HepG2 (cell line): ENCODE results near the gene YIF1A. TPM values are rescaled to one million over a fixed set of nuclear protein-coding genes. Genes with fewer than 3 reads are reported as not detected.

Source experiments
- ATF1 ChIP-seq: IDR thresholded peaks from 2 replicates; pipeline ENCODE4 v1.6.1; 2016; ENCODE audit warnings: mild to moderate bottlenecking, control low read depth
- BCL6 ChIP-seq: IDR thresholded peaks from 2 replicates; pipeline ENCODE4 v1.6.1; 2016; ENCODE audit warnings: missing genetic modification reagents, missing compliant biosample characterization
- CSRNP1 ChIP-seq: sonication (generic); formaldehyde crosslinking; IDR thresholded peaks from 2 replicates; pipeline ENCODE4 v1.8.1; 2023; ENCODE audit warnings: mild to moderate bottlenecking, missing genetic modification reagents
- FOXK1 ChIP-seq: sonication (generic); formaldehyde crosslinking; IDR thresholded peaks from 2 replicates; pipeline ENCODE4 v1.4.0; 2020; ENCODE audit warnings: low read depth, missing genetic modification reagents, borderline replicate concordance
- FOXK2 ChIP-seq: fragments of 450-650 bp; IDR thresholded peaks from 2 replicates; pipeline ENCODE4 v1.6.1; 2016
- LBX2 ChIP-seq: sonication (generic); formaldehyde crosslinking; IDR thresholded peaks from 2 replicates; pipeline ENCODE4 v1.5.0; 2020; ENCODE audit warnings: missing genetic modification reagents, mild to moderate bottlenecking, borderline replicate concordance
- MED8 ChIP-seq: sonication (generic); formaldehyde crosslinking; IDR thresholded peaks from 2 replicates; pipeline ENCODE4 v1.8.1; 2023; ENCODE audit warnings: mild to moderate bottlenecking, missing genetic modification reagents; ENCODE audit not compliant: insufficient replicate concordance
- MEF2D ChIP-seq: sonication (generic); formaldehyde crosslinking; IDR thresholded peaks from 2 replicates; pipeline ENCODE4 v1.5.1; 2020; ENCODE audit warnings: mild to moderate bottlenecking, missing genetic modification reagents
- MXD1 ChIP-seq: sonication (generic); formaldehyde crosslinking; IDR thresholded peaks from 2 replicates; pipeline ENCODE4 v1.4.0; 2020; ENCODE audit warnings: mild to moderate bottlenecking, missing genetic modification reagents
- NFE2L2 ChIP-seq: fragments of 150-350 bp; IDR thresholded peaks from 2 replicates; pipeline ENCODE4 v1.6.1; 2014; ENCODE audit warnings: low read length
- NFKB2 ChIP-seq: sonication (generic); formaldehyde crosslinking; IDR thresholded peaks from 2 replicates; pipeline ENCODE4 v1.4.0; 2020; ENCODE audit warnings: missing genetic modification reagents, borderline replicate concordance
- ONECUT2 ChIP-seq: sonication (generic); formaldehyde crosslinking; IDR thresholded peaks from 2 replicates; pipeline ENCODE4 v1.4.0; 2020; ENCODE audit warnings: missing genetic modification reagents
- PAF1 ChIP-seq: IDR thresholded peaks from 2 replicates; pipeline ENCODE4 v1.6.1; 2016; ENCODE audit warnings: missing genetic modification reagents, missing compliant biosample characterization
- RAD51 ChIP-seq: fragments of 450-650 bp; IDR thresholded peaks from 2 replicates; pipeline ENCODE4 v1.6.1; 2016; ENCODE audit warnings: borderline replicate concordance
- RBM22 ChIP-seq: fragments of 200-400 bp; formaldehyde crosslinking; optimal IDR thresholded peaks from 2 replicates; pipeline ENCODE3; 2017; ENCODE audit warnings: mild to moderate bottlenecking, low read length, moderate library complexity
- RFXAP ChIP-seq: sonication (generic); formaldehyde crosslinking; IDR thresholded peaks from 2 replicates; pipeline ENCODE4 v1.4.0; 2020; ENCODE audit warnings: missing genetic modification reagents, borderline replicate concordance
- SYNCRIP ChIP-seq: fragments of 200-400 bp; formaldehyde crosslinking; IDR thresholded peaks from 2 replicates; pipeline ENCODE4 v1.6.1; 2018; ENCODE audit warnings: mild to moderate bottlenecking, low read depth, low read length; ENCODE audit not compliant: insufficient read depth
- TAF15 ChIP-seq: fragments of 200-400 bp; formaldehyde crosslinking; IDR thresholded peaks from one replicate; pipeline ENCODE4 v1.6.1; 2018; ENCODE audit warnings: mild to moderate bottlenecking, low read depth, low read length; ENCODE audit not compliant: poor library complexity, severe bottlenecking
- ZBTB25 ChIP-seq: IDR thresholded peaks from 2 replicates; pipeline ENCODE4 v1.6.1; 2018; ENCODE audit warnings: missing genetic modification reagents
- ZFP1 ChIP-seq: IDR thresholded peaks from 2 replicates; pipeline ENCODE4 v1.6.1; 2016
- ZMAT5 ChIP-seq: sonication (generic); formaldehyde crosslinking; IDR thresholded peaks from 2 replicates; pipeline ENCODE4 v1.5.0; 2020; ENCODE audit warnings: mild to moderate bottlenecking, low read depth, missing genetic modification reagents, borderline replicate concordance
- ZNF10 ChIP-seq: sonication (generic); formaldehyde crosslinking; IDR thresholded peaks from 2 replicates; pipeline ENCODE4 v1.4.0; 2020; ENCODE audit warnings: mild to moderate bottlenecking, low read depth, missing genetic modification reagents, borderline replicate concordance
- ZNF432 ChIP-seq: sonication (generic); formaldehyde crosslinking; IDR thresholded peaks from 2 replicates; pipeline ENCODE4 v1.5.0; 2020; ENCODE audit warnings: missing genetic modification reagents, mild to moderate bottlenecking, borderline replicate concordance
- ZNF619 ChIP-seq: sonication (generic); formaldehyde crosslinking; IDR thresholded peaks from 2 replicates; pipeline ENCODE4 v1.4.0; 2020; ENCODE audit warnings: mild to moderate bottlenecking, missing genetic modification reagents
- ZNF639 ChIP-seq: conservative IDR thresholded peaks from 2 replicates; pipeline ENCODE4 v1.6.1; 2018; ENCODE audit warnings: missing genetic modification reagents
- ZNF709 ChIP-seq: sonication (generic); formaldehyde crosslinking; IDR thresholded peaks from 2 replicates; pipeline ENCODE4 v1.5.0; 2020; ENCODE audit warnings: mild to moderate bottlenecking, missing genetic modification reagents
- ZNF773 ChIP-seq: sonication (generic); formaldehyde crosslinking; IDR thresholded peaks from 2 replicates; pipeline ENCODE4 v1.4.0; 2020; ENCODE audit warnings: missing genetic modification reagents, borderline replicate concordance
- polyA plus RNA-seq, 8 experiments: library from polyadenylated mRNA; depleted of rRNA in 3 of 8; stranded (reverse) in 7 of 8; unstranded in 1 of 8; fragments of >200 nt; fragmentation: Illumina TruSeq in 4 of 8; extraction: Trizol in 4 of 8; gene quantifications; 2 replicates each; pipeline versions ENCODE4 v1.2.1 to v1.2.3, GENCODE V29; 2011 to 2016; ENCODE audit warnings: low read depth in 4 of 8, missing spikeins in 1 of 8, mixed read lengths in 1 of 8; ENCODE audit not compliant: insufficient read depth in 1 of 8
- total RNA-seq, 5 experiments: library from RNA; depleted of rRNA; stranded (reverse); fragments of >200 nt; fragmentation: Illumina TruSeq; extraction: Trizol; gene quantifications; 2 replicates each; pipeline ENCODE4 v1.2.3, GENCODE V29; 2016; ENCODE audit warnings: low read depth in 1 of 5

Gene YIF1A
- total and polyA plus RNA-seq, 2 of the 13 experiments (the other 11 are each of a cell fraction or from before 2014, with no cell fraction given): 133 to 145 TPM

GRCh38 chr11:66311965-66312548 is 23.1 kb upstream of the YIF1A start (continued):
- TF ChIP-seq ZNF639 (CRISPR knock-in tag): no peak; the same call in 1 of the 2 replicates
- peak; percentile 65; the same call in 1 of the 2 replicates for TF ChIP-seq ZNF619 (CRISPR knock-in tag)
- TF ChIP-seq ZNF773 (CRISPR knock-in tag): no peak
- TF ChIP-seq BCL6 (CRISPR knock-in tag): peak; percentile 69
- TF ChIP-seq ZNF10 (CRISPR knock-in tag): no peak
- no peak for TF ChIP-seq NFE2L2
- TF ChIP-seq MEF2D (CRISPR knock-in tag): no peak; the same call in 1 of the 2 replicates
- TF ChIP-seq ZMAT5: no peak
- 0 out of 2 replicates have a peak, but pooled peaks have one; percentile 2 for TF ChIP-seq FOXK1 (CRISPR knock-in tag)
- TF ChIP-seq RFXAP (CRISPR knock-in tag): peak; percentile 45; the same call in 1 of the 2 replicates
- TF ChIP-seq MXD1 (CRISPR knock-in tag): no peak
- TF ChIP-seq CSRNP1 (CRISPR knock-in tag): peak; percentile 43; the same call in 1 of the 2 replicates
- TF ChIP-seq LBX2 (CRISPR knock-in tag): no peak
- no peak for TF ChIP-seq RBM22
- no peak for TF ChIP-seq MED8 (CRISPR knock-in tag)
- TF ChIP-seq TAF15: no peak
- TF ChIP-seq ZNF432 (CRISPR knock-in tag): no peak
- no peak for TF ChIP-seq SYNCRIP
- TF ChIP-seq ZNF709: no peak; the same call in 1 of the 2 replicates
- TF ChIP-seq RAD51: no peak
- no peak; the same call in 1 of the 2 replicates for TF ChIP-seq ZFP1 (CRISPR knock-in tag)
- no peak; the same call in 1 of the 2 replicates for TF ChIP-seq ZBTB25 (CRISPR knock-in tag)
- TF ChIP-seq NFKB2 (CRISPR knock-in tag): no peak; the same call in 1 of the 2 replicates
- no peak for TF ChIP-seq PAF1 (CRISPR knock-in tag)
- no peak for TF ChIP-seq FOXK2
- no peak for TF ChIP-seq ONECUT2
- TF ChIP-seq ATF1 (CRISPR knock-in tag): no peak
